Suppressor macrophage (primary cell): ENCODE results near the gene RPS6KL1.

Experiments used
- DNase-seq, 4 experiments: peaks; one replicate each; pipeline ENCODE4 v3.0.0-alpha.2; 2020 to 2022
- total RNA-seq, 17 experiments: gene quantifications; one replicate each; lab custom pipeline; 2026; ENCODE audit warnings: mixed read lengths in 6 of 17, inconsistent platforms in 3 of 17; lab: John Stamatoyannopoulos, UW

RPS6KL1 gene, protein sequence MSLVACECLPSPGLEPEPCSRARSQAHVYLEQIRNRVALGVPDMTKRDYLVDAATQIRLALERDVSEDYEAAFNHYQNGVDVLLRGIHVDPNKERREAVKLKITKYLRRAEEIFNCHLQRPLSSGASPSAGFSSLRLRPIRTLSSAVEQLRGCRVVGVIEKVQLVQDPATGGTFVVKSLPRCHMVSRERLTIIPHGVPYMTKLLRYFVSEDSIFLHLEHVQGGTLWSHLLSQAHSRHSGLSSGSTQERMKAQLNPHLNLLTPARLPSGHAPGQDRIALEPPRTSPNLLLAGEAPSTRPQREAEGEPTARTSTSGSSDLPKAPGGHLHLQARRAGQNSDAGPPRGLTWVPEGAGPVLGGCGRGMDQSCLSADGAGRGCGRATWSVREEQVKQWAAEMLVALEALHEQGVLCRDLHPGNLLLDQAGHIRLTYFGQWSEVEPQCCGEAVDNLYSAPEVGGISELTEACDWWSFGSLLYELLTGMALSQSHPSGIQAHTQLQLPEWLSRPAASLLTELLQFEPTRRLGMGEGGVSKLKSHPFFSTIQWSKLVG
- total RNA-seq: 0.07 to 5.0 (median 2.1) reads per million in 17 experiments

DNA sequence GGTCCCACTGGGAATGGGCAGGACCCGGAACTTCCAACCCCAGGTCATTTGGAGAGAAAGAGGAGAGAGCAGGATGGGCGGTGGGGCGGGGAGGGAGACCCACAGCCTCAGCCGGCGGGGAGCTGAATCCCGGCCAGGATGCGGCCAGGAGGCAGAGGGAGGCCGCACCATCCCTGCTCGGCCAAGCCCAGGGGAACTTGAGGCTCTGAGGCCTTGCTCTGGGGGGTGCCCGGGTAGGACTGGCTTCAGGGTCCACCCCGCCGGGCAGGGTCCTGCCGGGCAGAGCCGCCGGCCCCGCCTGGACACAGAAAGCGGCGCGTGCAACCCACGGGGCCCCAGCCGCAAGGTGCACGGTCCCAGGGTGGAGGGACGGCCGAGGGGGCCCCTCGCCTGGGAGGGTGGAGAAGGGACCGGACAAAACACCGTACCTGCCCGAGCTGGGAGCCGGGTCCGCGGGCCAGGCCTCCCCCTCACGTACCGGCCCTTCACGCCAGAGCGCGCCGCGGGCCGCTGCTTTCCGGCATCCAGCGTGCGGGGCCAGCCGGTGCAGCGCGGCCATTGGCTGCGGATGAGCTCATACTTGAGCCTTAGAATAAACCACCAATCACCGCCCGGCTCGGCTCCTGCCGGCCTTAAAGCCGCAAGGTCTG lies at the start of gene RPS6KL1:
RPS6KL1 (minus strand) TSS at position 509 of the 650 bp plus-strand sequence. CDS start 1,719 bp downstream, outside the sequence.
- DNase-seq: peak; percentile 76 to 91 (median 81)

DNA sequence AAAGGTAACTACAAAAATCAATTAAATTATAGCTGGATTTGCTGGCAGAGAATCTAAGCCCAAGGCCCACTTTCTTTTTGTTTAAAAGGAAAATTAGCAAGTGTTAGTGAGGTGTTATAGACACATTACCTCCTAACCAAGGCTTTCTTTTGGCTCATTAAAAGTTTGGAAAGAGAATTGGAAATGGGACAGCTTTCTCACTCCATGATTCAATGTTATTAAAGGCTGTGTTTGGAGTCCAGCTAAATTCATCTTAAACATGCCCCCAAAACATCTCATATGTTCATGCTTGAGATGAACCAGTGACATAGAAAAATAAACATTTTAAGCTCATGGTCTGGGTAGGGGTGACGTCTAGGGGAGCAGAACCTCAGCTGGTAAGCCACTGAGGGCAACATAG lies 45.8 kb upstream of the RPS6KL1 start:
- no peak for DNase-seq

DNA sequence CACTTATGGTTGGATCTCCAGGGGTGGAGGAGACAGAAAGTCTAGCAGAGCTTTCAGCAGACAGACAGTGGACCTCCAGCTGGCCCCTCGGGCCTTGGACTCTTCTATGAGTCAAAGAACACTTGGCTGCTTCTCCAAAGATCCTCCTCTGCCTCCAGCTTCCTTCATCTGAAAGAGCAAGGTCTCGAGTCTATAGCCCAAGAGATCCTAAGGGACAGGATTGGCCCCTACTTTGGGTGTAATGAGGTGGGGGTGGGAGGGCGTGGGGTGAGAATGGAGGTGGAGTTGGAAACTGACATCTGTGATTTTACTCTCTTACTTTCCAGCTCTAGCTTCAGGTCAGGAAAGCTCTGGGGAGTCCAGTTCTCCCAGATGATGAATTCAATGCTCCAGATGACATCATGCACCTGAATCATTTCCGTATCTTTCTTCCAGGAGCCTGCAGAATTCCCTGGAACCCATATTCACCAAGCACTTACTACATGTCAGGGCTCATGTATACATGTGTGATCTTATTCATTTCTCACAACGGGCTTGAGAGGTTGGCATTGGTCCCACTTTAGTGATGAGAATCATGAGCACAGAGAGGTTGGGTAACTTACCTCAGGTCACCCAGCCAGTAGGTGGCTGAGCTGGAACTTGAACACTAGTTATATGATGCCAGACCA lies 42.6 kb upstream of the RPS6KL1 start:
- DNase-seq: no peak

DNA sequence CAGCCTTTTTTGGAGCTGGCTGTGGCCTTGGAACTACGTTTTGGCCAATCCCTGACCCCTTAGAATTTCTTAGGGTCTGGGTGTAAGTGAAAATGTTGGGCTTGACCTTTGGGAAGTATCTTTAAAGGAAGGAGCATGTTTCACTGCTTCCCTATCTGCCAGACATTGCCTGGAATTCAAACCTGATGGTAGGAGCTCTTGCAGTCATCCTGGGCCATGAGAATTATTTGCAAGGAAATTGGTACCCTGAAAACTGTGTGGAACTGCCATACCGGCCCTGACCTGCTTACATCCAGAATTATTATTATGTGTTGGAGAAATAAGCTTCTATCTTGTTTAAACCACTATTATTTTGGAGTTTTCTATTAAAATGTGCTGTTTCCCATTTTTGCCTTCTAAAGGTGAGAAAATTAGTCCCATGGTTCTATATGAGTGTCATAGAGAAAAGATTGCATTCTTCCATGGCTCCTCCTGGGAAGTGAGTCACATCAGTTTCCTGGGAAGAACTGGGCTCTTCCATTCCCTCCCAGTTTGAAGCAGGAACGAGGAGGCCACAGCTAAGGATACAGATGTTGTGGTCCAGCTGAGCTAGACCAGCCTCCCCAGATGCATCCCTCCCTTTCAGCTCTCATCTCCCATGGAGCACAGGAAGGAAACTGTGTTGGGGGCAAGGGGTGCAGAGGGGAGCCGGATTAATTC lies 41.9 kb upstream of the RPS6KL1 start:
- DNase-seq: no peak

DNA sequence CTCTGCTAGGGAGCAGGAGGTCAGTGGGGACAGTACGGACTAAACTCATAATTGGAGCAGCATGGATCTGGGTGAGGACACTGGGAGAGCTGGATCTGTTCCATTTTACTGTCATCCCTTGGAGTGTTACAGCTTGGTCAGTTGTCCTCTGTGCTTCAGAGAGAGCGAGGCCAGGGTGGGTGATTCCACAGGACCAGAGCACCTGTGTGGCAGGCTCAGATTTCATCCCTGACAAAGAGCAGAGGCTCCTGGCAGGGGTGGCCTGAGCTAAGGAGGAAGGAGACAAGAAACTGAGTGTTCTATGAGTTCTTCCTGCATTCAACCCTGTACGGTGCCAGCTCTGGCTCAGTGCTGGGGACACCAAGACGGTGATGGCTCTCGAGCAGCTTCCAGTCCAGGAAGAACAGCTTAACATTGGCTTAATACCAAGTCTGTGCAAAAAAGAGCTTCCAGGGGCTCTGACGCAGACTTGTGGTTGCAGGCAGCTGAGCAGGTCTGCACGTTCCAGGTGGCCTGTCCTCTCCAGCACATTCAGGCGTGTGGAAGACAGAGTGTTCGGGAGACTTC lies 40.7 kb upstream of the RPS6KL1 start:
- no peak for DNase-seq

DNA sequence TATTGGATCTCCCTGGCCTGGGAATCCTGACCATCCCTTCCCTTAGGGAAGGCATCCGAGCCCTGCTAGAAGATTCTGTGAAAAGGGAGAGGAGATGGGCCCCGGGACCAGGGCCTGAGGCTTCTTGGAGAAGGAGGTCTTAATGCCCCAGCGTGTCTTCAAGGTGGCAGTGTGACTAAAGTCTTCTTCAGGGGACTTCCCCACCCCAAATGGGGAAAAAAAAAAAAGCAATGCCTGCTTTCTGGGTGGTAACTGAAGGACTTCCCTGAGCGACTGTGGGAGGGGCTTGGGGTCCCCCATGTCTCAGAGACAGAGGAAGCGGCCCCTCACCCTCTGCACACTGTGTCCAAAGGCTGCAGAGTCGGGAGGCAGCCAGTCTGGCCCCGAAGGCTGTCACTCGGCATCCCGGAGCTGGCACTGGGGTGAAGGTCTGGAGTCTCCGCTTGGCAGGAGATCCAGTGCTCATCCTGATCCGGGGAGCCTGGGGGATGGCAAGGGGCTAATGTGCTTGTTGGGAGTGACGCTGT lies 40.2 kb upstream of the RPS6KL1 start:
- DNase-seq: peak in 1 of 4 experiments; percentile 19

DNA sequence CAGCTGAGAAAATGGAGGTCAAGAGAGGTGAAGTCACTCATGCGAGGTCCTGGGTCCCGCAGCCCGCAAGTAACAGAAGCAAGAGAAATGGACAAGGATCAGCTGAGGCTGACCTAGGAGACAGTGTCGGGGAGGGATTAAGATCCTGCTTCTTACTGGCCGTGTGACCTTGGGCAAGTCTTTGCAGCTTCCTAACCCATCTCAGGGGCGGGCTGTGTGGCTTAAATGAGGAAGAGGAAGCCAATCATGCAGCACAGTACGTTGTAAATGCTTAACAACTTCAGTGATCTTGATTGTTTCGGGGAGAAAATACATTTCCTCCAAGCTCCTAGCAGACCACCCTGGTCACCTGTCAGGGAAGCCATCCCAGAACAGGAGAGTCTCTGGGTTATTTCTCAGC lies 39.4 kb upstream of the RPS6KL1 start:
- peak; percentile 82 to 90 (median 88) for DNase-seq

DNA sequence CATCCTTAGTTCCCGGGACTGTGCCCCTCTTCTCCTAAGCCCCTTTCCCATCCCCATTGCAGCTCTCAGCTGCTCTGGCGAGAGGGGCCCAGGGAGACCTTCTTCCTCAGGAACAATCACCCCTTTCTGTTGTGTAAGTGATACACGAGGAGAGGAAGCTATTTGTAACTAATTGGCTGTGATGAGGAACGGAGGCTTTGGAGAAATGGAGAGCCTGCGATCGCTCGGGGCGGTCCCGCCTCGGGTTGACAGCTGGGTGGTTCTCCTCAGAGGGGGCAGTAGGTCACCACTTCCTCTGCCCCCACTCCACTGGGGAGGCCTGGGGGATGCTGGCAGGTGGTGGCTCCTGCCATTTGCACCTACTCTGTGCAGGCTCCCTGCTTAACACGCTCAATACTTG lies 39.0 kb upstream of the RPS6KL1 start:
- DNase-seq: peak; percentile 31 to 66 (median 57)

DNA sequence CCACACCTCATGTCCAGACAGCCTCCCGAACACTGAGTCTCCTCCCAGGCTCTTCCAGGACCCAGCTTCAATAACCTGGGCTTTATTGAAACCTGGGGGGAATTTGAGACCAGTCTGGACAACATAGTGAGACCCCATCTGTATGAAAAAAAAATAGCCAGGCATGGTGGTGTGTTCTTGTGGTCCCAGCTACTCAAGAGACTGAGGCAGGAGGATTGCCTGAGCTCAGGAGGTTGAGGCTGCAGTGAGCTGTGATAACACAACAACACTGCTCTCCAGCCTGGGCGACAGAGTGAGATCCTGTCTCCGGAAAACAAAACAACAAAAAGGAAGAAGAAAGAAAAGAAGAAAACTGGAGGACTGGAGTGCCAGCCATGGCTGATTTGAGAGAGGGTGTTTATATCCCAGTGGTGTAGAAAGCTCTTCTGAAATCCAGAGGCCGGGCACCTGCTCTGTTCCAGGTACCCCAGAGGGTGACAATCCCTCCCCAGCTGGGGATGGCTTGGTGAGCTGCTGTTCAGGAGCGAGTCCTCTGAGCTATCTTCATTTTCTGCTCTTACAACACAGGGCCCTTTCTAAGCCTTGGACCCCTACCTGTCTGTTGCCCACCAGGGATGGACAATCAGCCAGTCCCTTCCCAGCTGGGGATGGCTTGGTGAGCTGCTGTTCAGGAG lies 38.3 kb upstream of the RPS6KL1 start:
- DNase-seq: no peak

DNA sequence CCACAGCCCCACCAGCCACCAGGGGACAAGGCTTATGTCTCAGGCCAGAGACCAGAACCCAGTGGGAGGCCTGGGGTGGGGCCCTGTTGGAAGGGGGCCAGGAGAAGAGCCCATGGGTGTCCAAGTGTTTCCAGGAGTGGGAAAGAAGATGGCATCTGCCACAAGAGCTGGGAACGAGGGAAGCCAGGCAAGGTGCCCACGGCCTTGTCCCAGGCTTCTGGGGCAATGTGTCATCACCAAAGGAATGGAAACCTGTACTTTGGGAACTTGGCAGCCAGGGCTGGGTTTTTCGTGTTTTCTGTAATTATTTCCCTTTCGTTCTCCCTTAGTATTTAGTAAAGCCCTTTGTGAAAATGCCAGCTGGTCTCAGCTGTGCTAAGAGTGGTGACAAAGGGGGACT lies 37.7 kb upstream of the RPS6KL1 start:
- no peak for DNase-seq

DNA sequence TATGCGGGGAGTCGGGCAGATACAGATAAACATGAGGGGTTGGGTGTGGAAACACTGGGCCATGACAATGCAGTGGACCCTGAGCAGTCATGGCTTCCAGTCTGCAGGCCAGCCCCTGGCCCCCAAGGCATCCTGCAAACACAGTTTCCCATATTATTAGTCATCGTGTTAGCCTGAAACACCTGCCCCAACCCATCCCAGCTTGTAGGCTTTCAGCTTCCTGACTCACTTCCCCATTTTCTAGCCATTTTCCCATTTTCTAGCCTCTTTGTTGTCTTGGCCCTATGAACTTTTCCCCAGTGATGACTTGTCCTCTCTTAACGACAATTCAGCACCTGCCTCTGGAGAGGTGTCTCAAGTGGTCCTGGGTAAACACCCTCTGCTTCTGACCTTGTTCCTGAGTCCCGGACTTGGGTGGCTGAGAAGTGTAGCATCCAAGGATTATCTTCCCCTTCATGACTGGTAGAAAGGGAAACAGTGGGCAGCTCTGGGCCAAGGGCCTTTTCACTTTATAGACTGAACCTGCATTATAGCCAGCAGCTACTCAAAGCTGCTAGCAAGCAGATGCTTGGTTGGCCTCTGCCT lies 36.6 kb upstream of the RPS6KL1 start:
- peak in 2 of 4 experiments; percentile 23 to 31 for DNase-seq

DNA sequence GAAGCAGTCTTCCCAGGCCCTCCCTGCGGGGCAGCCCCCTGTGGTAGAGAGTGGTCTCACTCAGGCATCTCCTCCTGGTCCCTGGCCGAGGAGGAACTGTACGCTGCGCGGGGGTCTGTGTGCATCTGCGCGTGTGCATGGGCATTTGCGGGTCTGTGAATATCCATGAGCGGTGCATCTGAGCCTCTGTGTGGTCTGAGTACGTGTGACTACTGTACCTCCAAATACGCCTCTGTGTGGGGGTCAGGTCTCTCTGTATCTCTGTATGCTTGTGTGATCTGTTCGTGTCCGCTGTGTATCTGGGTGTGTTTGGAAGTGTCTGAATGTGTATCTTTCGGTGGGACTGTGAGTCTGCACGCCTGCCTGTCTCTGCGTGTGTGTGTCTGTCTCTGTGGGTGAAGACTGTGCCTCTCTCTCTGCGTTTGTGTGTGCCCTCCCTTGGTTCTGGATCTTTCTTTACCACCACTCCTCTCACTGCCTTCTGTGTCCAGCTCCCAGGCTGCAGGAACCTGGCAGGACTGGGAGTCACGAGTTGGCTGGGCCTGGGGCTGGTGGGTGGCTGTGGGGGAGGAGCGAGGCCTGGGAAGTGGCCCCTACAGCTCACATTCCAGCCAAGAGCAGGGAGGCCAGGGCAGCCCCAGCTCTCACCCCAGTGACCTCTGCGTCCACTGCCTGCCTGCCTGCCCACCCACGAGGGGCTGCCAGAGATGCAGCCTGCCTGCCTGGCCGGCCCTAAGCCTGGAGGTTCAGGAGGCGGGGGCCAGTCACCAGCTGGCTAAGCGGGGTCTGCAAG lies 33.4 kb upstream of the RPS6KL1 start:
- DNase-seq: no peak

DNA sequence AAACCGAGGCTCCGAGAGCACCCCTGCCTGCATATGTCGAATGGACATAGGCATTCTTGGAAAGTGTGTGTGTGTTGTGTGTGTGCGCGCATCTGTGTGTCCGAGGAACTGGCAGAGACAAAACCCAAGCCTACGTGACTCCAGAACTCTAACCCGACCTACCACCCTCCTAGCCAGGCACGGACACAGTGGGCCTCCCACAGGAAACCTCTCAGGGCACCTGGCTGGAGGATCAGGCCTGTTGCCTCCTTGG lies 32.9 kb upstream of the RPS6KL1 start:
- DNase-seq: no peak

DNA sequence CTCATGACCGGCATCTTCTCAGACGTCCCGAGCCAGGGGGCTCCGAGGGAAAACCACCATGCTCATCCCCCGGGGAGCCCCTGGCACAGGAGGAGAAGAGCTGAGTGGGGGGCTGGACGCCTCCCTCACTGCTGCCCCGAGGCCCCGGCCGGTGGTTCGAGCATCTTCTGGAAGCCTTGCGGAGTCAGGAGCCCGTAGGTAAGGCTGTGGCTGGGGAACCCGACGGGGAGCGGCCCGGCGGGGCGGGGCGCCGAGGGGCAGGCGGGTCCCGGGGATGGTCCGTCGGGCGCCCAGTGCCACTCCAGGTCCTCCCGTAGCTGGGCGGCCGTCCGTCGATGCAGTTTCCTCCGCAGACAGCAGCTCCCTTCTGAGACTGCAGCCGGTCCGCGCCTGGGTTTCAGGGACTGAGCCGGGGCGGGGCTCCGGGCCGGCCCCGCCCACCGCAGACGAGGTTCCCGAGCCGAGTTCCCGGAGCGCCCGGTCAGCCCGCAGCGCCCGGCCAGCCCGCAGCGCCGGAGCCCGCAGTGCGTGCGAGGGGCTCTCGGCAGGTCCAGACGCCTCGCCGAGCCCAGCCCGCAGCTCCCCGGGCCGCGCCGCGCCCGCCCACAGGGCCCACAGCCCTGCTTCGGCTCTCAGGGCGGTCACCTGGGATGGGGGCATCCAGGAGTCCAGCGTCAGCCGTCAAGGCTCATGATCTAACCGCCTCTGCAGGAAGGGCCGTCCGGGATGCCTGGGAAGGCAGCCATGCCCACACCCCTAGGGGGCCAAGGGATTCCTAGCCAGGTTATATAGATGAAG lies 32.4 kb upstream of the RPS6KL1 start, which contains the start of gene PGF:
PGF (minus strand) TSS at position 369 of the 798 bp plus-strand sequence; CDS start at position 14, 355 bp downstream.
- DNase-seq: peak; percentile 65 to 89 (median 74)

DNA sequence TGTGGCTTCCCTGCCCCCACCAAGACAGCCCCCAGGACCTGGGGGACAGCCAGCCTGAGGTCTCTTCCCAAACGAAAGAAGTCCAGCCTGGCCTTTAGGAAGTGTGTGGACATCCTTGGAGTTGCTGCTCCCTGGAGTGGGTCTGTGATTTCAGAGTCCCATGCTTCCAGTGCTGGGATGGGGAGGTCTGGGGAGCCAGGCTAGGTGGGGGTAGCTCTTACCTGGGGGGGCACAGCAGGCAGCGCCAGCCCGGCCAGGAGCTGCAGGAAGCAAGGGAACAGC lies 31.8 kb upstream of the RPS6KL1 start:
- no peak for DNase-seq

DNA sequence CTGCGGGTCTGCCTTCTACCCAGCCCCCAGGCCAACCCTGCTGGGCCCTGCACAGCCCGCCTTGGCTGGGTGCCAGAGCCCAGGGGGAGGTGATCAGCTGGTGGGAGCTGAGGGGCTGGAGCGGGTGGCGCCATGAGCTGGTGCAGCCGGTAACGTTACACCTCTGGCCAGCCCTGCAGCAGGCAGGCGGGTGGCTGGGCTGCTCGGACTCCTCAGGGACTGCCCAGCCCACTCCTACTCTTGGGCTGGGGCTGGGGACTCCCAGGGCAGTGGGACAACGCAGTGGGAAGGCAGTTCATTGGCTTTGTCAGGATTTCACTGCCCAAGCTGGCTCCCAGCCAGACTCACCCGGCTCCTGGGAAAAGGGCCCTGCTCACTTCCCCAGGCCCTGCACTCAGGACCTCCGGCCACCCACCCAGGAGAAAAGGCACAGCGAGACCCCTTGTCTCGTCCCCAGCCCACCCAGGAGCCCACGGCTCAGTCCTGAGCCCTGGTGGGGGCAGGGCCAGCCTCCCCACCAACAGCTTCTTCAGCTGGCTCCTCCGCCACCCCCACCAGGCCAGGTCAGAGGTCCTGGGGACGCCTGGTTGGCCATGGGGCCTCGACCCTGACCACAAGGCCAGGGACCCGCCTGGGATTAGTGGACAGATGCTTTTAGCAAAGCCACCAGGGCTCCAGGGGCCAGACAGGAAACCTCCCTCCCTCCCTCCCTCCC lies 31.3 kb upstream of the RPS6KL1 start:
- no peak for DNase-seq

DNA sequence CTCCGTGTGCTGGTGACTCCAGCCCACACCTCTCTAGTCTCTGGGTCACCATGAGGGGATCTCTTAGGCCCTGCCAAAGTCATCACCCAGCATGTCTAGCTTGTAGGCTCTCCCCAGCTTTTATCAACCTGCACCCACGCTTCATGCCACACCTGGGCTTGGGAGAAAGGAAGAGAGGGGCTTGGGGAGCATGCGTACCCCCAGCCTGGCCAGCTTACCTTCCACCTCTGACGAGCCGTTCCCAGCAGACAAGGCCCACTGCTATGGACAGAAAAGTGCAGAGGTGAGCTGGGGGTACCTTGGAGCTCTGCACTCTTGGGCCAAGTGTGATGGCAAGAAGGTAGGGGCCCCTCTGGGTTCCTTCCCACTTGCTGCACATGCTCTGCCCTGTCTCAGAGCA lies 30.6 kb upstream of the RPS6KL1 start:
- DNase-seq: no peak

DNA sequence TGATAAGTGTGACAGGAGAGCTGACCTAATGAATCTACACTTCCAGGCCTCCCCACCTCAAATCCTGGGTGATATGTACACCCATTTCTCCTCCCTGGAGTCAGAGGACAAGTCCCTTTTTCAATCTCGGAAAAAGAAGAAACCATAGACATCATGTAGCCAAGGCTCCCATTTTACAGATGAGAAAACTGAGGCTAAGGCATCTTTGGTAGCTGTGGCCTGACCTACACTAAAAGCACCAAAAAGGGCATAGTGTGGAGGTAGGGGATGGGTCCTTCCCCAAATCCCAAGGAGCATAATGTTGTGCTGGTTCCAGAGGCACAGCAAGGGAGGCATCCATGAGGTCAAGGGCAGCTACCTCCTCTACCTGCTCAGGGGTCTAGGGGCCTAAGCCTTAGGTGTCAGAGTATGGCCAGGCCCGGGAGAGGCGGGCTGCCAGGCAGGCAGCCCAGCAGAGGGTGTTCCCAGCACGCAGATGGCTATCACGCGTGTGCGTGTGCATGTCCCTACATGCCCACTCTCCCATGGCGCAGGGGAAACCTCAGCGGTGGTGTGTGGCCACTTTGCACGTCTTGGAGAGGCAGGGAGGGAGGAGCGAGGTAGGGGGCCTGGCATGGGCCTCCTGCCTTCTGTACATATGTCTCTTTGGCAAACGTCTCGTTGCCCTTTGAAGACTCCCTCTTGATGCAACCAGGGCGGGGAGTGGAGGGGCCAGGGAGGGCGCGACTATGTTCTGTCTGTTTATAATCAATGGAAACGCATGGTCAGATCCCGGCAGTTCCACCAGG lies 29.8 kb upstream of the RPS6KL1 start:
- no peak for DNase-seq
